Measurements from ENCODE around the gene TPRA1. TPM values are rescaled to one million over a fixed set of nuclear protein-coding genes. Genes with fewer than 3 reads are reported as not detected.

Gene TPRA1
- total and polyA plus RNA-seq, 7 donors = 20.7 to 26.7 (median 24.2) TPM

DNA sequence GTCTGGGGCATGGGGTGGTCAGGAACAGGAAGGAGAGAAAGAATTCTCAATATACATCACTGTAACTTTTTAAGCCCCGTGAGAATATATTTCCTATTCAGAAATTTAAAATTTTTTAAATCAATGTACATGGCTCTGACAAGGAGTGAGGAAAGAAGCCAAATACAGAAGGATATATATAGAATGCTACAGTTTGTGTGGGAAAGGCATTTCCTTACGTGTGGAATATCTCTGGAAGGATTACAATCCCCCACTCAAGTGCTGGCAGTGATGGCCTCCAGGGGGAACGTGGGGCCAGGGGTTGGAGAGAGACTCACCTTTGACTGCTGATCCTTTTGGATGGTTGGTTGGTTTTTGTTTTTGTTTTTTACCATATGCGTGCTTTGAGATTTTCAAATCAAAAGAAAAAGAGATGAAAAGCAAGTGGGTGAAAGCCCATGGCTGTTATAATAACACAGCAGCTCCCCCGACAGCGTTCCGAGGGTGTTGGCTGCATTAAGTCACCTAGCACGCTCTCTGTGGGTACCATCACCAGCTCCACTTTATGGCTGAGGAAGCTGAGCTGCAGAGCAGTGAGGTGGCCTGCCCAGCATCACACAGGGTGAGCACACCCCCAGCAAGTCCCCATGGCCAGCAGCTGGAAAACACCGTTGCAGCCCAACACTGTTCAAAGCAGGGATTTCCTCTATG is 39.9 kb downstream of the TPRA1 start:
- Histone ChIP-seq H3K4me1 (no peaks in the 10 kb centered on the region), H3K4me3 (no peak overlapping the region), H3K9me3 (no peaks in the 10 kb centered on the region), H3K27me3 (ENCODE audit: insufficient read depth in 3 of 3, low read length in 2 of 3) (no peaks in the 10 kb centered on the region), H3K27ac (no peak overlapping the region), H3K36me3 (ENCODE audit: insufficient read depth in 1 of 2, low read depth in 1 of 2) (no peaks in the 10 kb centered on the region)
- TF ChIP-seq, protein P1, sequence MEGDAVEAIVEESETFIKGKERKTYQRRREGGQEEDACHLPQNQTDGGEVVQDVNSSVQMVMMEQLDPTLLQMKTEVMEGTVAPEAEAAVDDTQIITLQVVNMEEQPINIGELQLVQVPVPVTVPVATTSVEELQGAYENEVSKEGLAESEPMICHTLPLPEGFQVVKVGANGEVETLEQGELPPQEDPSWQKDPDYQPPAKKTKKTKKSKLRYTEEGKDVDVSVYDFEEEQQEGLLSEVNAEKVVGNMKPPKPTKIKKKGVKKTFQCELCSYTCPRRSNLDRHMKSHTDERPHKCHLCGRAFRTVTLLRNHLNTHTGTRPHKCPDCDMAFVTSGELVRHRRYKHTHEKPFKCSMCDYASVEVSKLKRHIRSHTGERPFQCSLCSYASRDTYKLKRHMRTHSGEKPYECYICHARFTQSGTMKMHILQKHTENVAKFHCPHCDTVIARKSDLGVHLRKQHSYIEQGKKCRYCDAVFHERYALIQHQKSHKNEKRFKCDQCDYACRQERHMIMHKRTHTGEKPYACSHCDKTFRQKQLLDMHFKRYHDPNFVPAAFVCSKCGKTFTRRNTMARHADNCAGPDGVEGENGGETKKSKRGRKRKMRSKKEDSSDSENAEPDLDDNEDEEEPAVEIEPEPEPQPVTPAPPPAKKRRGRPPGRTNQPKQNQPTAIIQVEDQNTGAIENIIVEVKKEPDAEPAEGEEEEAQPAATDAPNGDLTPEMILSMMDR (IDR thresholded peaks at IDR 0.05) = no peak
- intact Hi-C loops (cut with DNase I) = no loop called here
- ATAC-seq (no peak), DNase-seq (no peak)
- WGBS, 3 donors = 69 to 75% (median 71%) methylated on average over 9 of the region's 9 CpGs

DNA sequence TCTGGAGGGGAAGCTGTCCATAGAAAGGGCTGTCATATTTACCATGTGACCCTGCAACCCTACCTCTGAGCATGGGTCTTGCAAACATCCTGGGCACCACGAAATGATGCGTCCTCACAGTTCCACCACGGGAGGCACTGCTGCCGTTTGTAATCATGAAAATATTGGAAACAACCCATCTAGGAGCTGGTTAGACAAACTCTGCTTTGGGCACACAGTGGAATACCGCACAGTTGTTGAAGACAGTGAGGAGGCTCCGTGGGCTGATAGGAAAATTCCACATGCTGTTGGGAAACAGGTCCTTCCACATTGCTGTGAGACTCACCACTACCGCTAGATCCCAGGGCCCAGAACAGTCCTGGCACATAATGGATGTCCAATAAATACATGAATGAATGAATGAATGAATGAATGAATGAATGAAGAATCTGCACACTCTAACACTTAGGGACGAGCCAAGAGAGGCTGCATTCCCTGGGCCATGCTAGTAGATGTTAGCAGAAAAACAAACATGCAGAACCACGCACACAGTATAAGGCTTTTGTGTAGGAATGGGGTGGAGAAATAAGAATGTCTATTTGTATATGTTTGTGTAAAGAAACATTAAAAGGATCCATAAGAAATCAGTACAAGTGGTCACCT is 40.6 kb downstream of the TPRA1 start:
- intact Hi-C loops (cut with DNase I) = loop anchor here (5.0 to 10.0 kb wide), 6 partner anchors 565 to 1028 kb away; partner anchors contain the start of genes CHST13 (in 2 of the 2) and PLXNA1 (in 2 of the 2)
- no peak for ATAC-seq
- Histone ChIP-seq H3K9me3 (no peaks in the 10 kb centered on the region), H3K36me3 (ENCODE audit: insufficient read depth in 1 of 2, low read depth in 1 of 2) (no peaks in the 10 kb centered on the region), H3K27ac (no peak overlapping the region), H3K4me3 (no peak overlapping the region), H3K4me1 (no peaks in the 10 kb centered on the region), H3K27me3 (ENCODE audit: insufficient read depth in 3 of 3, low read length in 2 of 3) (no peaks in the 10 kb centered on the region)
- TF ChIP-seq, protein P1 (IDR thresholded peaks at IDR 0.05) = no peak
- no peak for DNase-seq
- WGBS, 3 donors = 79 to 89% (median 82%) methylated on average over 9 of the region's 9 CpGs

DNA sequence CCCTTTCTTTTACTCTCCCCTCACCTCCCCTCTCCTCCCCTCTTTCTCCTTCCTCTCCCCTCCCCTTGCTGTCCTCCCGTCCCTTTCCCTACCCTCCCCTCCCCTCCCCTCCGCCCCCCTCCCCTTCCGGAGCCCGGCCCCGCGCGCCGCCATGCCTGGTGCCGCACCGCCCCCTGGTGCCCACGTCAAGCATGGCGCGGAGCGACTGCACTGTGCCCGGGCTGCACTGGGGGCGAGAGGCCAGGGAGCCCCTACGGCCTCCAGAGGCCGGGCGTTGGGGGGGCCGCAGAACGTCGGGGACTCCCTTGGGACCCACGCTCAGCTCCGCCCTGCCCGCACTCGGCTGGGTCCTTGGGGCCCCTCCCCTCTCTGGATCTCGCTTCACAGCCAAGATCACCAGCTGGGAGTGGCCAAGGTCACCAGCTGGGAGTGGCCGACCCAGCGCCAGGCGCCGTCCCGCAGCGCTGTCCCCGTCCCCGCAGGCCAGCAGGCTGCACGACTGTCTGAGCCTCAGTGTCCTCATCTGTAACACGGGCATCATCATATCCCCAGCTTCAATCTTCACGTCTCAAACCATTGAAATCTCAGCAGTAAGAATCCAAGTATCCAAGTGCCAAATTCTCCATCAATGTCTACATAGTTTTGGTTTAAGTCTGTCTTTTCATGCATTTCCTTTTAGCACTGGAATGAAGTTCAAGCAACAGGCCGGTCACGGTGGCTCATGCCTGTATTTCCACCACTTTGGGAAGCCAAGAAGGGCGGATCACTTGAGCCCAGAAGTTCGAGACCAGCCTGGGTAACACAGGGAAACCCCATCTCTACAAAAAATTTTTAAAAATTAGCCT is 42.5 kb downstream of the TPRA1 start:
- intact Hi-C loops (cut with DNase I) = loop anchor here (5.0 to 10.0 kb wide), 6 partner anchors 563 to 1026 kb away; partner anchors contain the start of genes CHST13 (in 2 of the 2) and PLXNA1 (in 2 of the 2)
- ATAC-seq (peak; percentile 87 to 95 (median 91)), DNase-seq (peak; percentile 82 to 89)
- Histone ChIP-seq H3K36me3 (ENCODE audit: insufficient read depth in 1 of 2, low read depth in 1 of 2) (no peaks in the 10 kb centered on the region), H3K27ac (peak overlapping the region; percentile 70), H3K4me3 (peak overlapping the region; percentile 78), H3K27me3 (ENCODE audit: insufficient read depth in 3 of 3, low read length in 2 of 3) (no peaks in the 10 kb centered on the region), H3K4me1 (no peaks in the 10 kb centered on the region), H3K9me3 (no peaks in the 10 kb centered on the region)
- TF ChIP-seq, protein P1 (IDR thresholded peaks at IDR 0.05) = peak; percentile 68
- WGBS, 3 donors = 4 to 9% (median 5%) methylated on average over 25 to 42 of the region's 42 CpGs

DNA sequence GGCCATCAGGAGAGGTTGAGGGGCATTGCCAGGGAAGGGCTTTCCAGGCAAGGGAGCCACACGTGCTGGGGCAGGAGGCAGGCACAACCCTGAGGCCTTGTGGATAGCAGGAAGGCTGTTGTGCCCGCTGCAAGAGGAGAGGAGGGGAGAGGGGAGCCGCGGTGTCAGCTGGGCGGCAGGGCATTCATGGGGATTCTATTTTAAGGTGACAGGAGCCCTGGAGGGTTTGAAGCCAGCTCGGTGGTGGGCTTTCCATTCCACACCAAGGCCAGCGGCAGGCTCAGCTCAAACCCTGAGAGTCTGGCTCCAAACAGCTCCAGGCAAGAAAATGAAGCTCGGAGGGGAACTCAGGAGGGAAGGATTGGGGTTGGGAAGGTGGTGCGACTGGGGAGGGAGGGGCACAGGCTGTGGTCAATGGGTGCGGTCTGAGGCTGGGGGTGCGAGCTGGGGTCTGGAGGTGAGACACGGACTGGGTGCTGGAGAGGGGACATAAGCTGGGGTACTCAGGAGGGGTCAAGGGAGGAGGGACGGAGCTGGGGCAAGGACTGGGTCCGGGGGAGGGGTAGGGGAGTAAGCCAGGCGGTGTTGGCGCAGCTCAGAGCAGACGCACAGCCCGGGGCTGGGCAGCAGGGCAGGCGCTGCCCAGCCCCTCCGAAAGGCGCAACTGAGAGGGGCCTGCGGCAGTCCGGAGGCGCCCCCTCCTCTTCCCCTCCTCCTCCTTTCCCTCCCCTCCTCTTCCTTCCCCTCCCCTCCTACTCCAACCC is 43.4 kb downstream of the TPRA1 start:
- Histone ChIP-seq H3K4me3 (peak overlapping the region; percentile 78), H3K9me3 (no peaks in the 10 kb centered on the region), H3K4me1 (no peaks in the 10 kb centered on the region), H3K36me3 (ENCODE audit: insufficient read depth in 1 of 2, low read depth in 1 of 2) (no peaks in the 10 kb centered on the region), H3K27ac (peak overlapping the region; percentile 70), H3K27me3 (ENCODE audit: insufficient read depth in 3 of 3, low read length in 2 of 3) (no peaks in the 10 kb centered on the region)
- DNase-seq (no peak), ATAC-seq (peak; percentile 46 to 65 (median 52))
- TF ChIP-seq, protein P1 (IDR thresholded peaks at IDR 0.05) = no peak
- intact Hi-C loops (cut with DNase I) = loop anchor here (5.0 to 10.0 kb wide), 6 partner anchors 562 to 1025 kb away; partner anchors contain the start of genes CHST13 (in 2 of the 2) and PLXNA1 (in 2 of the 2)
- whole genome bisulfite sequencing, 3 donors = 11 to 25% (median 11%) methylated on average over 14 to 23 of the region's 24 CpGs

Measured in psoas muscle (tissue), 8 donors.